Sigmoid colon (tissue), 7 donors: ENCODE data around the gene CLCN1. TPM values are rescaled to one million over a fixed set of nuclear protein-coding genes. Genes with fewer than 3 reads are reported as not detected.

Experiments used
- DNase-seq: peaks from one replicate; pipeline ENCODE4 v3.0.0-alpha.2; 2019
- H3K27ac ChIP-seq, 4 donors: fragments of 200-600 bp; sonication (generic); one replicate each; pipeline ENCODE4 v1.5.1; 2016 to 2019; ENCODE audit warnings: mild to moderate bottlenecking in 1 of 4
- H3K27me3 ChIP-seq, 3 donors: fragments of 200-600 bp; sonication (generic); one replicate each; pipeline ENCODE4 v1.5.1; 2019; ENCODE audit warnings: mild to moderate bottlenecking in 1 of 3
- H3K36me3 ChIP-seq, 4 donors: fragments of 200-600 bp; sonication (generic); one replicate each; pipeline ENCODE4 v1.5.1; 2016 to 2019
- H3K4me1 ChIP-seq, 4 donors: fragments of 200-600 bp; sonication (generic); one replicate each; pipeline ENCODE4 v1.5.1; 2017 to 2019
- H3K4me3 ChIP-seq, 4 donors: fragments of 200-600 bp; sonication (generic); one replicate each; pipeline ENCODE4 v1.5.1; 2017 to 2019; ENCODE audit warnings: mild to moderate bottlenecking in 2 of 4, moderate library complexity in 1 of 4
- H3K9me3 ChIP-seq, 4 donors: fragments of 200-600 bp in 3 of 4; sonication (generic) in 3 of 4; one replicate each; pipeline versions ENCODE4 v1.5.1 to v1.6.1; 2013 to 2019
- EP300 ChIP-seq, 4 donors: sonication (generic); formaldehyde crosslinking; IDR thresholded peaks; one replicate each; pipeline ENCODE4 v1.6.1; 2017; ENCODE audit warnings: antibody characterized with exemption in 4 of 4
- POLR2A ChIP-seq, 2 donors: fragments of 450-650 bp; IDR thresholded peaks; one replicate each; pipeline ENCODE4 v1.6.1; 2016; ENCODE audit warnings: antibody characterized with exemption in 2 of 2, mild to moderate bottlenecking in 2 of 2, moderate library complexity in 2 of 2
- POLR2AphosphoS5 ChIP-seq, 4 donors: sonication (generic); formaldehyde crosslinking; IDR thresholded peaks; one replicate each; pipeline ENCODE4 v1.6.1; 2017; ENCODE audit warnings: antibody characterized with exemption in 4 of 4
- WGBS, 2 donors: extraction: QIAGEN DNeasy Blood & Tissue Kit; methylation state at CpG; one replicate each; pipeline ENCODE4 v1.1.7; 2013; 5-methylcytosine and 5-hydroxymethylcytosine counted together
- intact Hi-C: fragments of 100-400 bp; cut with DNase I; formaldehyde crosslinking; loops from one replicate; pipeline ENCODE4 v1.15.1; 2023
- polyA plus RNA-seq, 3 donors: library from polyadenylated mRNA; stranded (reverse); fragments of 200-250 nt; gene quantifications; one replicate each; pipeline ENCODE4 v1.2.3, GENCODE V29; 2013
- total RNA-seq, 4 donors: library from RNA; depleted of rRNA; stranded (reverse); fragments of >200 nt; gene quantifications; one replicate each; pipeline ENCODE4 v1.1.0, GENCODE V29; 2016
- TF ChIP-seq, protein P1 (sequence below), 4 experiments: fragments of 450-650 bp in 3 of 4; fragments of 200-600 bp in 1 of 4; IDR thresholded peaks; one replicate each; pipeline ENCODE4 v1.5.1; 2016 to 2019; ENCODE audit warnings: antibody characterized with exemption in 4 of 4, mild to moderate bottlenecking in 3 of 4, moderate library complexity in 2 of 4
- donor health status: healthy with polysubstance abuse.
- donor health status: Bipolar disorder and iron deficiency.
- donor health status: healthy.

Gene CLCN1
- total and polyA plus RNA-seq, 7 donors: 0.14 to 0.15 TPM; not detected in 5

- intact Hi-C loops: no loop called here
- H3K36me3 ChIP-seq: no peaks in the 10 kb centered on the region
- H3K9me3 ChIP-seq: no peaks in the 10 kb centered on the region
- no peak for DNase-seq
- H3K27me3 ChIP-seq: no peaks in the 10 kb centered on the region
- TF ChIP-seq EP300 (IDR thresholded peaks at IDR 0.05) (no peak), POLR2AphosphoS5 (IDR thresholded peaks at IDR 0.05) (no peak), POLR2A (IDR thresholded peaks at IDR 0.05) (no peak)
- TF ChIP-seq, protein P1, sequence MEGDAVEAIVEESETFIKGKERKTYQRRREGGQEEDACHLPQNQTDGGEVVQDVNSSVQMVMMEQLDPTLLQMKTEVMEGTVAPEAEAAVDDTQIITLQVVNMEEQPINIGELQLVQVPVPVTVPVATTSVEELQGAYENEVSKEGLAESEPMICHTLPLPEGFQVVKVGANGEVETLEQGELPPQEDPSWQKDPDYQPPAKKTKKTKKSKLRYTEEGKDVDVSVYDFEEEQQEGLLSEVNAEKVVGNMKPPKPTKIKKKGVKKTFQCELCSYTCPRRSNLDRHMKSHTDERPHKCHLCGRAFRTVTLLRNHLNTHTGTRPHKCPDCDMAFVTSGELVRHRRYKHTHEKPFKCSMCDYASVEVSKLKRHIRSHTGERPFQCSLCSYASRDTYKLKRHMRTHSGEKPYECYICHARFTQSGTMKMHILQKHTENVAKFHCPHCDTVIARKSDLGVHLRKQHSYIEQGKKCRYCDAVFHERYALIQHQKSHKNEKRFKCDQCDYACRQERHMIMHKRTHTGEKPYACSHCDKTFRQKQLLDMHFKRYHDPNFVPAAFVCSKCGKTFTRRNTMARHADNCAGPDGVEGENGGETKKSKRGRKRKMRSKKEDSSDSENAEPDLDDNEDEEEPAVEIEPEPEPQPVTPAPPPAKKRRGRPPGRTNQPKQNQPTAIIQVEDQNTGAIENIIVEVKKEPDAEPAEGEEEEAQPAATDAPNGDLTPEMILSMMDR (IDR thresholded peaks at IDR 0.05): no peak
- H3K4me3 ChIP-seq: no peak overlapping the region
- H3K4me1 ChIP-seq: no peaks in the 10 kb centered on the region
- H3K27ac ChIP-seq: no peak overlapping the region
Observed at GRCh38 chr7:143314127-143314526, 1.8 kb upstream of the CLCN1 start.

DNA sequence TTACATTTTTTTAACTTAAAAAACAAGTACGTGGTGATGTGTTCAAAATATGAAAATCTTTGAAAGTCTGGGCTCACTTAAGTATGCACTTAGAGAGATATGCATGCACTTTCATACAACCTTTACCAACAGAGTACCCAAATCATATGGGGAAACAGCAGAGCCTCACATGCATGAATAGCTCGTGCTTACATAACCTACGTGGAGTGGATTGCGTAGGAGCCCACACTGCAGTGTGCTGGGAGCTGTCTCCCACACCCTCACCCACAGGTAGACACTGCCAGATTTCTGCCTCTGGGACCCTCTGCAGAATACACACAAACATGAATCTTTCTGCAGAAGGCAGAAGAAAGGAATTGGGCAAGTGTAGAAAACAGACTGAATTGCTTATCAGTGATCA lies 581 bp downstream of the CLCN1 start:
- WGBS, 2 donors: 86 to 90% methylated on average over 4 of the region's 4 CpGs
- no peaks in the 10 kb centered on the region for H3K27me3 ChIP-seq
- H3K4me3 ChIP-seq: no peak overlapping the region
- H3K36me3 ChIP-seq: no peaks in the 10 kb centered on the region
- H3K27ac ChIP-seq: no peak overlapping the region
- TF ChIP-seq EP300 (IDR thresholded peaks at IDR 0.05) (no peak), POLR2AphosphoS5 (IDR thresholded peaks at IDR 0.05) (no peak), POLR2A (IDR thresholded peaks at IDR 0.05) (no peak)
- TF ChIP-seq, protein P1 (IDR thresholded peaks at IDR 0.05): no peak
- H3K4me1 ChIP-seq: no peaks in the 10 kb centered on the region
- intact Hi-C loops: no loop called here
- no peak for DNase-seq
- no peaks in the 10 kb centered on the region for H3K9me3 ChIP-seq

GRCh38 chr7:143318661-143319060 lies 2.8 kb downstream of the CLCN1 start:
- DNase-seq: no peak
- TF ChIP-seq POLR2A (IDR thresholded peaks at IDR 0.05): no peak
- TF ChIP-seq POLR2AphosphoS5 (IDR thresholded peaks at IDR 0.05): no peak
- no peak for TF ChIP-seq EP300 (IDR thresholded peaks at IDR 0.05)
- no peaks in the 10 kb centered on the region for H3K27me3 ChIP-seq
- whole genome bisulfite sequencing, 2 donors: 84 to 88% methylated on average over 5 of the region's 5 CpGs
- intact Hi-C loops: no loop called here
- no peaks in the 10 kb centered on the region for H3K36me3 ChIP-seq
- no peak overlapping the region for H3K27ac ChIP-seq
- no peaks in the 10 kb centered on the region for H3K4me1 ChIP-seq
- H3K9me3 ChIP-seq: no peaks in the 10 kb centered on the region
- no peak overlapping the region for H3K4me3 ChIP-seq

GRCh38 chr7:143320620-143321019 lies 4.7 kb downstream of the CLCN1 start:
- H3K27me3 ChIP-seq: no peaks in the 10 kb centered on the region
- no peak overlapping the region for H3K27ac ChIP-seq
- no peaks in the 10 kb centered on the region for H3K36me3 ChIP-seq
- H3K9me3 ChIP-seq: no peaks in the 10 kb centered on the region
- H3K4me3 ChIP-seq: no peak overlapping the region
- intact Hi-C loops: no loop called here
- 26 to 65% methylated on average over 9 of the region's 9 CpGs for WGBS, 2 donors
- TF ChIP-seq EP300 (IDR thresholded peaks at IDR 0.05) (no peak), POLR2A (IDR thresholded peaks at IDR 0.05) (no peak), POLR2AphosphoS5 (IDR thresholded peaks at IDR 0.05) (no peak)
- TF ChIP-seq, protein P1 (IDR thresholded peaks at IDR 0.05): no peak
- no peak for DNase-seq
- no peaks in the 10 kb centered on the region for H3K4me1 ChIP-seq

DNA sequence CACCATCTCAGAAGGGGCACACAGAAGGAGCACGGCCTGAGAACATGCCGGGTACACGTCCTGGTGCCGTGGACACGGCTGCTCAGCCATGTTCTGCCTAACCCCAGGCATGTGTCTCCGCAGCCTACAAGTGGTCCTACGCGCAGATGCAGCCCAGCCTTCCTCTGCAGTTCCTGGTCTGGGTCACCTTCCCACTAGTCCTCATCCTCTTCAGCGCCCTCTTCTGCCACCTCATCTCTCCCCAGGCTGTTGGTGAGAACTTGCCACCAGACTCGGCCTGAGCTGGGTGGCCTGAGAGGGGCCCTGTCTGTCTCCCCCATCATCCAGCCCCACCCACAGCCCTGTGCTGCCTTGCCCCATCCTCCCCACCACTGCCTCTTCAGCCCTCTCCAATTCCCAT lies 5.3 kb downstream of the CLCN1 start:
- Histone ChIP-seq H3K4me3 (no peak overlapping the region), H3K27ac (no peak overlapping the region), H3K4me1 (no peaks in the 10 kb centered on the region), H3K9me3 (no peaks in the 10 kb centered on the region), H3K27me3 (no peaks in the 10 kb centered on the region), H3K36me3 (no peaks in the 10 kb centered on the region)
- TF ChIP-seq EP300 (IDR thresholded peaks at IDR 0.05): no peak
- intact Hi-C loops: no loop called here
- WGBS, 2 donors: 92 to 95% methylated on average over 10 of the region's 10 CpGs
- DNase-seq: no peak

- H3K27ac ChIP-seq: no peak overlapping the region
- H3K9me3 ChIP-seq: no peaks in the 10 kb centered on the region
- H3K4me3 ChIP-seq: no peak overlapping the region
- 60 to 85% methylated on average over 4 of the region's 4 CpGs for WGBS, 2 donors
- H3K36me3 ChIP-seq: no peaks in the 10 kb centered on the region
- no peak for DNase-seq
- no peaks in the 10 kb centered on the region for H3K27me3 ChIP-seq
- intact Hi-C loops: no loop called here
- H3K4me1 ChIP-seq: no peaks in the 10 kb centered on the region
- TF ChIP-seq POLR2AphosphoS5 (IDR thresholded peaks at IDR 0.05) (no peak), EP300 (IDR thresholded peaks at IDR 0.05) (no peak), POLR2A (IDR thresholded peaks at IDR 0.05) (no peak)
- TF ChIP-seq, protein P1 (IDR thresholded peaks at IDR 0.05): no peak
Observed at GRCh38 chr7:143321734-143322133, 5.8 kb downstream of the CLCN1 start.
